T1000 (cell line): ENCODE results near the gene PRSS48.
"Not testable (repeated sequence)": the region's sequence is repeated elsewhere in the genome, so short reads cannot be mapped to it uniquely, and the experiment has no call there.

Experiments
- DNase-seq: peaks from one replicate; lab custom pipeline; 2025; ENCODE audit warnings: mixed read lengths; lab: John Stamatoyannopoulos, UW

PRSS48 gene, protein sequence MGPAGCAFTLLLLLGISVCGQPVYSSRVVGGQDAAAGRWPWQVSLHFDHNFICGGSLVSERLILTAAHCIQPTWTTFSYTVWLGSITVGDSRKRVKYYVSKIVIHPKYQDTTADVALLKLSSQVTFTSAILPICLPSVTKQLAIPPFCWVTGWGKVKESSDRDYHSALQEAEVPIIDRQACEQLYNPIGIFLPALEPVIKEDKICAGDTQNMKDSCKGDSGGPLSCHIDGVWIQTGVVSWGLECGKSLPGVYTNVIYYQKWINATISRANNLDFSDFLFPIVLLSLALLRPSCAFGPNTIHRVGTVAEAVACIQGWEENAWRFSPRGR

DNA sequence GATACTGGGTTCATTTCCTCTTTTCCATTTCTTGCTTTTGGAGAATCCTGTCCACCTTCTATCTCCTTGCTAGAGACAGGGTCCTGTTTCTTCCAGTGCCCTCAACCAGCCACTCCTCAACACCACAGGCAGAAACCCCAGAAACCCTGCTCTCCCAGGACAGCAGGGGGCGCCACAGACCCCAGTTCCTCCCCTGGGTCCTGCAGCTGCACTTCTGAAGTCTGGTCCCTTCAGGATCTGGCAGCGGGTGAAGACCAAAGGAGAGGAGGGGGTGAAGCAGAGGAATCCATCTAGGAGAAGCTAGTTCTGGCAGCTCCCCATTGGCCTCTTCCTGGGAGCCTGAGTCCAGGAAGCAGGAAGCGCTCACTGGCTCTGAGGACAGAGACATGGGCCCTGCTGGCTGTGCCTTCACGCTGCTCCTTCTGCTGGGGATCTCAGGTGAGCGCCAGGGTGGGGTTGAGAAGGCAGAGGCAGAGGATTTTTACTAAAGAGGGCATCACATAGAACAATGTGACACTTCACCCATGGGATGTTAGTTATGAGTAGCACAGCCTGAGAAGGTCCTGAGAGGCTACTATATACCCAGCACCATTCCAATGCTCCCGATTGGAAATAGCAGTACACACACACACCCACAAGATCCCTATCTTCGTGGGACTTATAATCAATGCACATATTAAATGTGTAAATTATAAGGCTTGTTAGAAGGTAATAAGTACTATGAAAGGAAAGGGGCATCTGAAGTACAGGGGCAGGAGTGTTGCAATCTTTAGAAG, at the start of gene PRSS48:
PRSS48 (plus strand) TSS at position 375 of the 776 bp plus-strand sequence; CDS start at position 387, 12 bp downstream.
- no peak for DNase-seq

DNA sequence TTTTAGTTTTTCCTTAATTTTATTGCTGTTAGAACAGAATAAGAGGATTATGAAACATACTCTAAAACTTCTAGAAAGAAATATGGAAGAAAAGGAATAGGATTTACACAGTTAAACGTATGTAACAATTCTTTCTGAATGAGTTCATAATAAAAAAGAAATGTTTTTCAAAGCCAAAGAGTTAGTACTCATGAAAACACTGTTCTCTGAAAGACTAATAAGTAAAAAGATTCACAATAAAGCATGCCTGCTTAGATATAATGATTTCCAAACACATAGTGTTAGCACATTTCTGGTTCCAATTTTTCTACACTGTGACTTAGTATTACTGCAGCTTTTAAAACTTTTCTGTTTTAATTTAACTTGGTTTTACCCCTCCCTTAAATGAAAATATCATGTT, 49.8 kb upstream of the PRSS48 start:
- no peak for DNase-seq

DNA sequence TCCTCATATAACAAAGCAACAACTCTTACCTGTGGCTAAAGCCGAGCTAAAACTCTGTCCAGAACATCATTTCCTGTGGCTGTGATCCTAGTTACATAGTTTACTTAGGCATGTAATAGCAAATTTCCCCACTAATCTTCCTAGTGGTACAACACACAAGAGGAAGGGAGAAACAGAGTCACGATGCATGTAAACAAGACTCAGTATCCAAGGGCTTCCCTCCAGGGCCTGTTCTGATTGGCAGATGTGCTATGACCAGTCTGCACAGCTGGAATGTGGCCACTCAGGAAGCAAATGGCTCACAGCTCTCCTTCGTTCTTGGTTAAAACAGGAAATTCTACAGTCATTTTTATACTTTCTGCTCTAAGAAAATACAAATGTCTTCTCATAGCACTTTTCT, 49.2 kb upstream of the PRSS48 start:
- DNase-seq = no peak

DNA sequence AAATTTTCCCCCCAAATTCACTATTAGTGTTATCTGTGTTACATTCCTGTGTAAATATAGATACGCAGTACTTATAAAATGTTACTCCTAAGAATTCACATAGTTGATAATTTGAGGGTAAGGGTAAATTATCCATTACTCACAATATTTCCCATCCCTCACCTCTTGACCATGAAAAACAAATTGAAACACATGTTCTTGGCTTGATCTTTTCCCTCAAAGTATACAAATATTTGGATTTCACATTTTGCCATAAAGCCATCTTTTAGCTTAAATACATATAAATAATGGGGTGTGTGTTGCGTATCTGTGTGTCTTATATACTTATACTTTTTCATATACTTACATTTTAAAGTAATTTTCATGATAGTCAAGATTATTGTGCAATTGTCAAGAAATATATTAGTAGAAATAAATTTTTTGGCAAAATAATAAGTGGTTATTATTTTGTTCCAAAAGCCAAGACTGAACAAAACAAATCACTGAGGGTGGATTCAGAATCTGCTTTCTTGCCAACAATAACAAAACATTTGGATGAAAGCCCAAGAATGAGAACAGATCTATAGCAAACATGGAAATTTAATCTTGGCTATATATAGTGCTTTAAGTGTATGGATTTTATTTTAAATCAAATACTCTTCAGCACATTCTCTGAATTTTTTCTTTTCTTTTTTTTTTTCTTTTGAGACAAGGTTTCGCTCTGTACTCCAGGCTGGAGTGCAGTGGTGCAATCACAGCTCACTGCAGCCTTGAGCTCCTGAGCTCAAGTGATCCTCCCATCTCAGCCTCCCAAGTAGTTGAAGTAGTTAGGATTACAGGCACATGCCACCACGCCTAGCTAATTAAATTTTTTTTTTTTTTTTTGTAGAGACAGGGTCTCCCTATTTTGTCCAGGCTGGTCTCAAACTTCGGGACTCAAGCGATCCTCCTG, 48.5 kb upstream of the PRSS48 start:
- DNase-seq = no peak

DNA sequence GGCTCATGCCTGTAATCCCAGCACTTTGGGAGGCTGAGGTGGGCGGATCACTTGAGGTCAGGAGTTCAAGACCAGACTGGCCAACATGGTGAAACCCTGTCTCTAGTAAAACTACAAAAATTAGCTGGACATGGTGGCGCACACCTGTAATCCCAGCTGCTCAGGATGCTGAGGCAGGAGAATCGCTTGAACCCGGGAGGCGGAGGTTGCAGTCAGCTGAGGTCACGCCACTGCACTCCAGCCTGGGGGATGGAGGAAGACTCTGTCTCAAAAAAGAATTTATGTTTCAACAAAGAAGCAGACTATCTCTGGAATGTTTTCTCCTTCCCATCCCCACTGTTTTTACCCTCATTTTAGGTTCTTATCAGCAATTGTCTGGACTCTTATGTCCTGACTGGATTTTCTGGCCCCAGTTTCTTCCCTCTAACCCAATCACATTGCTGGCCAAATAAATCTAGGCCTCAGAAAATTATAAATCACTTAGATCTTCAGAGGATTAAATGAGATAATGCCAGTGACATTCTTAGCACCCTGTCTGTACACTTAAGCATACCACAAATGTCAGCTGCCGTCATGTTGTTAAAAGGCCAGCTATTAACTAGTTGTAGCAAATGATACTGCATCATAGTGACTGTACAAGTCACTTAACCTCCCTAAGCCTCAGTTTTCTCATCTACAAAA, 44.9 kb upstream of the PRSS48 start:
- no peak for DNase-seq

DNA sequence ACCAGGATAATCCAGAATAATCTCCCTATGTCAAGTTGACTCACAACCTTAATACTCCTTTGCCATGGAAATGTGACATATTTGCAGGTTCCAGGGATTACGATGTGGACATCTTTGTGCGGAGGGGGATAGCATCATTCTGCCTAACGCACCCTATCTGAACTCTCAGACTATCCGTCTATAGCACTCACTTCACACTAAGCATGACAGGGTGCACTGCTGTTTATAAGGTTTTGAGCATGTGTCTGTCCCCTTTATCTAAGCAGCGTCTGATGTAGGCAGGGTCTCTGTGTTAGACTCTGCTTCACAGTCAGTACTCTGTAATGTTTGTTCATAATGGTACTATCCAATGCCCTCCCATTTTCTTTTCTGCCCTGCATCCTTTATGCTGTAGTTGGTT, 43.4 kb upstream of the PRSS48 start:
- DNase-seq = no peak

DNA sequence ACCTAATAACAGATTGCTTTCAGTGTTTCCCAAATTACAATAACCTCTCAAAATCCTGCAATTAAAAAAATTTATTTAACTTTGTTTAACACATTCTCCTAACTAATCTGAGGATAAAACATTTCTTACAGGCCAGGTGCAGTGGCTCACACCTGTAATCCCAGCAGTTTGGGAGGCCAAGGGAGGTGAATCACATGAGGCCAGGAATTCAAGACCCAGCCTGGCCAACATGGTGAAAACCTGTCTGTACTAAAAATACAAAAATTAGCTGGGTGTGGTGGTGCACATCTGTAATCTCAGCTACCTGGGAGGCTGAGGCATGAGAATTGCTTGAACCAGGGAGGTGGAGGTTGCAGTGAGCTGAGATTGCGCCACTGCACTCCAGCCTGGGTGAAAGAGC, 41.6 kb upstream of the PRSS48 start:
- DNase-seq = not testable (repeated sequence)

DNA sequence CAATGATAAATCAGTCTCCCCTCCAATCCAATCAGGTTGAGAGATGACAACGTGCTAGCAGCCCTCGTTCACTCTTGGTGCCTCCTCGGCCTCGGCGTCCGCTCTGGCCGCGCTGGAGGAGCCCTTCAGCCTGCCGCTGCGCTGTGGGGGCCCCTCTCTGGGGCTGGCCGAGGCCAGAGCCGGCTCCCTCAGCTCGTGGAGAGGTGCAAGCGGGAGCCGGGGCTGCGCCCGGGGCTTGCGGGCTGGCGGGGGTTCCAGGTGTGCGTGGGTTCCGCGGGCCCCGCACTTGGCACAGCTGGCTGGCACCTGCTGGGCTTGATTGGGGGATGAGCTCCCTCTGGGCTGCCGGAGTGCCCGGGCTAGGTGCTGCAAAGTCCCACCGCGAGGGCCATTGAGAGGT, 40.9 kb upstream of the PRSS48 start:
- no peak for DNase-seq

DNA sequence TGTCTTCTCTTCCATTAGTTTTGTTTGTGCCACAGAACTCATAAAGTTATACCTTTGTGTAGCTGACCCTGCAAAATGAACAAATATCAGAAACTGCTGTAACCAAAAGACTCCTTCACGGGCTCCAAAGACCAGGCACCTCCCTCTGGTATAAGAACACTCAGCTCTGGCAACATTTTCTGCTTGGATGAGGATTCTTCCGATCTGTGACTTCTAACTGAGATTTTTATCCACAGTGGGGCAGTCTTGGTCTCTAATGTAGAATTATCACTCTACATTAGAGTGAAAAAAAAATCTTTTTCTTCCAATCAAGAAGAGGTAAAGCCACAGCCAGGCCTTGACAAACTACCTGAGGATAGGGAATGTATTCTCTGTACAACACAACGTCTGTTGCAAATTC, 38.5 kb upstream of the PRSS48 start:
- no peak for DNase-seq

DNA sequence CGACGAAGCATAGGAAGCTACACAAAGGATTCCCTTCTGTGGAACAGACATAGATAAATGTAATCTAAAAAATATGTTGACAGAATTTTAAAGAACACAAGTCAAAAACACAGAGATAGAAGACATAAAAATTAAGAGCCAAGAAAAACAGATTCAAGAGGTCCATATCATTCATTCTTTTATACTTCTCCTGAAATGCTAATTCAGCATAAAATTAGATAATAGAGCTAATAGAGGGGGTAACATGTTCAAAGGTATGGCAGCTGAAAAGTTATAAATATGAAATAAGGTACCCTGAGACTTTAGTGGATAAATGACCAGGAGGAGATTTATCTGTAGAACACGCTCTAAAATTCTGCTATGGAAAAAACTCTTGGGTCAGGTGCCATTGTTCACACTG, 37.4 kb upstream of the PRSS48 start:
- DNase-seq = no peak

DNA sequence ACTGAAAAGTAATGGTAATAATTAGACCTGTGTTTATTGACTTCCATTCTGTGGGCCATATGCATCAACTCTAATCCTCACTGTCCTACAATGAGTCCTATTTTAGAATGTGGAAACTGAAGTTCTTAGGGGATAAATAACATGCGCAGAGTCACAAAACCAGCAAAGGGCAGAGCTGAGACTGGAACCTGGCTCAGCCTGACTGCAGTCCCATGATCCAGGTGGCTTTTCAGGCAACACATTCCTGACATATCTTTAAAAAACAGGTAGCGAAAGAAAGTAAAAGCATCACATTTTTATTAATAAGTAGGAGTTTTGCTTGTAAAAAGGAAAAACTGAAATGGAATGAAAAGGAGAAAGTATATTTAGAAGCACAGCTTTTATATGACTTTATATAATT, 34.7 kb upstream of the PRSS48 start:
- no peak for DNase-seq

DNA sequence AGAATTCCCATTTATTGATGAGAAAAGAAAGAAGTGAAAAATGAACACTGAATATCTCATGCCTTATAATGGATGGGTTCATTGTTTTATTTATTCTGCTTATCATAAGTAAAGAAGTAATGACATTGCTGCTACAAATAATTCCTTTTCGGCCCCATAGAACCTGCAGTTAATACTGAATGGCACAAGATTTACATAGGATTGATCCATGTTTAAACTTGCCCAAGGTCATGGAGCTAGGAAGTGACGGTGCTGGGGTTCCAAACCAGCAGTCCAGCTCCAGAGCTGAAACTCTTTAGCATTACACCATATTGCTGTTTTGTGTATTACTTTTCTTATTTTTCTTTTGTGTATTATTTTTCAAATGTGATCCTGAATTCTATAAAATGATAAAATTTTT, 30.2 kb upstream of the PRSS48 start:
- no peak for DNase-seq

DNA sequence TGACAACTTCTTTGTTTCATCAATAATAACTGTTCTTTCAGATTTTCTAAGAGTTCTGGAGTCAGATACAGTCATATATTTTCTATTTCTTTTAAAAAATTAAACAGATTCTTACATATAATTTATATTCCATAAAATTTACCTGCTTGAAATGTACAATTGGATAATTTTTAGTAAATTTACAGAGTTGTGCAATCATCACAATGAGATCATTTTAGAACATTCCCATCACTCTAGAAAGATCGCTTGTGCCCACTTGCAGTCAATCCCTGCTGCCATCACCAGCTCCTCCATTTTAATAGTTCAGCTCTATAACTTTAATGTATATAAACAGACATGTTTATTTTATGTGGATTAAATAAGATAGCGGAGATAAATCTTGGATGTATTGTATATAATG, 29.6 kb upstream of the PRSS48 start:
- DNase-seq = no peak

DNA sequence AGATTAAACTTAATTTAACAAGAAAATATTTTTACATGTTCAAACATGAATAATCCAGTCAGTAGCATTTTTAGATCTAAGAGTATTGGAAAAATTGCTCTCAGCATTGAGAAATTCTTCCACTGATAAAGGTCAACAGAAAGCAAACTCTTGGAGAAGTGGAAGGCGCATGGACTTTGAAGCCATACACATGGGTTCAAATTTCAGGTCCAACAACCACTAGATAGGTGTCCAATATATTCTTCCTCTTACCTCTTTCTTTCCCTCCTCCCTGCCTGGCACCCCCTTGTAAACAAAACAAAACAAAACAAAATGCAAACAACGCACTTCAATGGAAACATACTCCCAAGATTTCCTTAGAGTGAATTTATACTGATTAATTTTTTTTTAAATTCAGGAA, 28.4 kb upstream of the PRSS48 start:
- DNase-seq = no peak

DNA sequence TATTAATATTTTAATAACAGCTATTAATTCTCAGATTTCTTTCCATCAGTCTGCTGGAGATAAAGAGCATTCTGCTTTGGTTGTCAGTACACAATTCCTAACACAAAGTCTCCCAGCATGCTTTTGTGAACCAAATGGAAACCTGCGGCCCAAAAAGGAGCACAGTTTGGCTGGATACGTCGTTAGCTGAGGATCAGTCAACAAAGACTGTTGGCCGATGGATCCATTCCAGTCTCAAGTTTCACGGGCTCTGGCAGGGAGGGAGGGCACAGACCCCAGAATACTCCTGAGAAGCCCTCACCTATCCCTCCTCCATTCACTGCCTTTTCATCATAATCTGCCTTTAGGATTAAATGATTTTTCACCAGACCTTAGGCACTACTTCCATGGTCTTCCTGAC, 26.3 kb upstream of the PRSS48 start:
- no peak for DNase-seq

DNA sequence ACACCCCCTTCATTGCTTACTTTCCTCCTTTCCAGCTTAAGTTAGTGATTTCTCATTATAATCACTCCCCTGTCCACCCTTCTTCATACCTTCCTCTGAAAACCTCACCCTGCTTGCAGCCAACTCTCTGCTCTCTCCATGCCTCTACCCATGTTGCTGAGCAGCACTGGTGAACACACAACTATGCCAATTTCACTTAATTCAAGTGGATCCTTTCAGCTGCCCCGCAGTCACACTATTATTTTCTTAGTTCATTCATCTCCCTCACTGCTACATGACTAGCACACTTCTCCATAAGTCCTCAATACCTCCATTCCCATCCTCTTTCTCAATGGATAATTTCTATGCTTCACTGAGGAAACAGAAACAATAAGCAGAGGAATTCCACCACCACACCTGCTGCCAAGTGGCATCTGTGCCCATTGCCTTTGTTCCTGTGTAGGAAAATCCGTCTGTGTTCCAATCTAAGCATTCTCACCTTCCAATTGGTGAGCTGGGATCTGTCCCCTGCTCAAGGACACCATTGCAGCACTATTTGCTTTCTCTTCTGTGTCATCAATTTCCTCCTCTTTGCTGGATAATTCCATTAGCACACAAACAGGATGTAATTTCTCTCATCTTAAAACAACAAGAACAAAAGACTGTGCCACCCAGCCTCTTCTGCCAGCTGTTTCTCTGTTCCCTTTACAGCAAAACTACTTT, 25.2 kb upstream of the PRSS48 start:
- DNase-seq = no peak

DNA sequence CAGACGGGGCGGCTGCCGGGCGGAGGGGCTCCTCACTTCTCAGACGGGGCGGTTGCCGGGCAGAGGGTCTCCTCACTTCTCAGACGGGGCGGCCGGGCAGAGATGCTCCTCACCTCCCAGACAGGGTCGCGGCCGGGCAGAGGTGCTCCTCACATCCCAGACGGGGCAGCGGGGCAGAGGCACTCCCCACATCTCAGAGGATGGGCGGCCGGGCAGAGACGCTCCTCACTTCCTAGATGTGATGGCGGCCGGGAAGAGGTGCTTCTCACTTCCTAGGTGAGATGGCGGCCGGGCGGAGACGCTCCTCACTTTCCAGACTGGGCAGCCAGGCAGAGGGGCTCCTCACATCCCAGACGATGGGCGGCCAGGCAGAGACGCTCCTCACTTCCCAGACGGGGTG, 21.7 kb upstream of the PRSS48 start:
- DNase-seq = not testable (repeated sequence)

DNA sequence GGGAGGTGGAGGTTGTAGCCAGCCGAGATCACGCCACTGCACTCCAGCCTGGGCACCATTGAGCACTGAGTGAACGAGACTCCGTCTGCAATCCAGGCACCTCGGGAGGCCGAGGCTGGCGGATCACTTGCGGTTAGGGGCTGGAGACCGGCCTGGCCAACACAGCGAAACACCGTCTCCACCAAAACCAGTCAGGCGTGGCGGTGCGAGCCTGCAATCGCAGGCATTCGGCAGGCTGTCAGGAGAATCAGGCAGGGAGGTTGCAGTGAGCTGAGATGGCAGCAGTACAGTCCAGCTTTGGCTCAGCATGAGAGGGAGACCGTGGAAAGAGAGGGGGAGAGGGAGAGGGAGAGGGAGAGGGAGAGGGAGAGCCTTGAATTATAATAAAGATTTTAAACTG, 21.3 kb upstream of the PRSS48 start:
- DNase-seq = not testable (repeated sequence)

DNA sequence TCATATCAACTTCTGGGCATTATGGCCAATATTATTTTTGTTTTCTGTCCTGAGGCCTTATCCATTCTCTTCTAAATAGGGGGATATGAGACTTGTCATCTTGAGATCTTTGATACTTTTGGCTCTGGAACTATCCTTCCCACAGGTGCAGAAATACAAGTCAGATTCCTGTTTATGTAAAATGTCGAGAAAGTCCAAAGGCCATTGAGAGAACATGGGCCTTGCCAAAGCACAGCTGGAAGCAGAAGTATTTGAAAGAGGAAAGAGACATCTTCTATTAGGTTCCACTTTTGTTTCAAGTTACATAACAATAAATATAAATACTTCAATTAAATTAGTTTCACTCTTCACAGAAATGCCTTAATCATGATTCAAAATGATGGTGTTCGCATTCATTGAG, 20.8 kb upstream of the PRSS48 start:
- DNase-seq = no peak

DNA sequence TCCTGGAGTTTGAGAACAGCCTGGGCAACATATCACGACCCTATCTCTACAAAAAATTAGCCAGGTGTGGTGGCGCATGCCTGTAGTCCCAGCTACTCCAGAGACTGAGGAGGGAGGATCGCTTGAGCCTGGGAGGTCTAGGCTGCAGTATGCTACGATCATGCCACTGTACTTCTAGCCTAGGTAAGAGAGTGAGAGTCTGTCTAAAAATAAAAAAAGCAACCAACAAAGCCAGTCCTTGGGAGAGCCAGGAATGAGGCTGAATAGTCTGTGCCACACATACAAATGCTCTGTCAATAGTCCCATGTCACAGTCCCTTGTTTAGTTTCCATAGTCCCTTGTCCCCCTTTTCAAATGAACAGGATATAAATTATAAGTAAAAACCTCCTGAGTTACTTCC, 19.3 kb upstream of the PRSS48 start:
- no peak for DNase-seq

DNA sequence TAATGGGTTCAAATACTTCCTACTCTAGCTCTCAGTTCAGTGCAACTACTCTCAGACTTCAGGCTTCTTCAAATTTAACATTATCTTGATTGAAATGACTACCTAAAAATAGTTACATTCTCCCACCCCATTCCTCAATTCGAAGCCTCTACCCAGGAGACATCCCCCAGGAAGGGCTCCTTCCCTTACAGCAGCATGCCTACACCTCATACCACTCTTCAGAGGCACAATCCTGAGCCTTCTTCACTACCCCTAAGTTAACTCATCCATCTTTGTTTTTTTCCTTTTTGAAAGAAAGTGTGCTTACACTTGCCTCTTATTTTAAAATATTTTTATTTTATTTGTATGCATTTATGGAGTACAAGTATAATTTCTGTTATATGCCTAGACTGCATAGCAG, 17.2 kb upstream of the PRSS48 start:
- no peak for DNase-seq
